HG03039 (cell line): ENCODE measurements around the gene RHOBTB3.
"Not testable (repeated sequence)": the region's sequence is repeated elsewhere in the genome, so short reads cannot be mapped to it uniquely, and the experiment has no call there.

Source experiments
- ATAC-seq: cut with Tn5 transposase; IDR thresholded peaks from one replicate; pipeline ENCODE4 v1.9.1; 2021; ENCODE audit warnings: mild to moderate bottlenecking, moderate library complexity; ENCODE audit not compliant: unreplicated experiment

The RHOBTB3 gene

DNA sequence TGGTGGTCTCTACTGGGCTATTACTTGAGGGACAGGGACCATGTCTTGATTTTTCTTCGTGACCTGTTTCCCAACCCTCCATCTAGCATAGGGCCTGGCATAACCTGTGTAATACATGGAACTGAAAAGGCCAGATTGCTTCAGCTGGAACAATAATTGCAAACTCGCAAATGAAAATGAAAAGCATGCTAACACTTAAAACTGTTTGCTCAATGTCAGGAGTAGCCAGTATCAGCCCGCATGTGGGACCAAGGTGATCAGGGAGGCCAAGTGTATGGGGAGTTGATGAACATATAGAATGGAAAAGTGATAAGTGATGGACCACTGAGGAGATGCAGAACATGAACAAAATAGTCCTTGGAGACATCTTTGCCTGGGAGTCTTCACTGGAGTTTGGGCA is 66.2 kb downstream of the RHOBTB3 start:
- ATAC-seq: no peak

DNA sequence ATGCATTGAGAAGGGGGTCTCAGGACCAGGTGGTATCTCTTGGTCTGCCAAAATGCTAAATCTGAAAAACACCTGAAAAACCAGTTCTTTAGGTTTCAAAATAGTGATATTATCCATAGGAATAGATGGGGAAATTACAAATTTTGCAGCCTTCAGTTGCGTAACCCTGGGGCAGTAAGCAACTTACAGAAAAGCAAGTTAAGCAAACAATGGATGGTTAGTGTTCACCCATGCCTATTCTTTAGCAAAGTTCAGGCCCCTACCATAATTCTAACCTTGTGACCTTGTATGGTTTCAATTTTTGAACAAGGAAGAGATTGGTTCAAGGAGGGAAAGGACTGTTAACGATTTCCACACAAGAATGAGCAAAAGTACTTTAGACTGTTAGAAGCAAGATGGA is 66.9 kb downstream of the RHOBTB3 start:
- no peak for ATAC-seq

DNA sequence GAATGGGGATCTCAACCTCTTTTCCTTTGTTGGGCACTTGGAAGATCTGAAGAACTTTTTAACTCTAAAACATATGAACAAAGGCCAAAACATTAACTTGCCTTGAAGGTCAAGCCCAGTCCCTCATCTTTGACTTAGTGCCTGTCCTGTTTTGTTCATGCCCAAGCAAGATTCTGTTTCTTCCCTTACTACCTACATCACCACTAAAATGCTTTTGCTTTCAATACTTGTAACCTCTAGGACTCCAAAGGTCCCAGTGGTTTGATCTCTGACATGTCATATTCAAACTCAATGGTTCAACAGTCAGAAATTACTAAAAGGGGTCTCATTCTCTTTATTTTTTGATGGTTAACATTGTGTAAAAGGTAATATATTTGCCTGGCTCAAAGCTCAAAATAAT is 67.4 kb downstream of the RHOBTB3 start:
- no peak for ATAC-seq

DNA sequence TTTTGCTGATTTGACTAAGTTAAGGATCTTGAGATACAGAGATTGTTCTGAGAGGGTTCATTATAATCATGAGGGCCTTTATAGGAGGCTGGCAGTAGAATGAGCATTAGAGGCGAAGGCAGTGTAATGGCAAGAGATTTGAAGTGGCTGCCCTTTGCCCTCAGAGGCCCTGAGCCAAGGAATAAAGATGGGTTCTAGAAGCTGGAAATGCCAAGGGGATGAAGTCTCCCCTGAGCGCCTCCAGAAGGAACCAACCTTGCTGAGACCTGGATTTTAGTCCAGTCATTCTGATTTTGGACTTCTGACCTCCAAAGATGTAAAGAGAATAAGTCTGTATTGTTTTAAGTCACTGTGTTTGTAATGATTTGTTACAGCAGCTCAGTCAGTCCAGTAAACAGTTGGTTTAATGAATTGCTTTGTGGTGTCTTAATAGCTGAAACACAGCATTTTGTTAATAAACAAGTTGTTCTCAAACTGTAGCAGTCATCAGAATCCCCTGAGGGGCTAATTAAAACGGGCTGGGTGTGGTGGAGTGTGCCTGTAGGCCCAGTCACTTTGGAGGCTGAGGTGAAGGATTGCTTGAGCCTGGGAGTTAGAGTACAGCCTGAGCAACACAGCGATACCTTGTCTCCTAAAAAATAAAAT is 68.2 kb downstream of the RHOBTB3 start:
- ATAC-seq: no peak

GRCh38 chr5:95800553-95800952 is 69.4 kb downstream of the RHOBTB3 start:
- no peak for ATAC-seq

- no peak for ATAC-seq
Observed at GRCh38 chr5:95801532-95801931, 70.4 kb downstream of the RHOBTB3 start.

- no peak for ATAC-seq
Observed at GRCh38 chr5:95801961-95802360, 70.8 kb downstream of the RHOBTB3 start.

GRCh38 chr5:95803271-95804148 is 72.4 kb downstream of the RHOBTB3 start:
- ATAC-seq: no peak

- no peak for ATAC-seq
Observed at GRCh38 chr5:95804736-95805539, 73.8 kb downstream of the RHOBTB3 start.

- ATAC-seq: no peak
Observed at GRCh38 chr5:95806687-95807086, 75.6 kb downstream of the RHOBTB3 start.

DNA sequence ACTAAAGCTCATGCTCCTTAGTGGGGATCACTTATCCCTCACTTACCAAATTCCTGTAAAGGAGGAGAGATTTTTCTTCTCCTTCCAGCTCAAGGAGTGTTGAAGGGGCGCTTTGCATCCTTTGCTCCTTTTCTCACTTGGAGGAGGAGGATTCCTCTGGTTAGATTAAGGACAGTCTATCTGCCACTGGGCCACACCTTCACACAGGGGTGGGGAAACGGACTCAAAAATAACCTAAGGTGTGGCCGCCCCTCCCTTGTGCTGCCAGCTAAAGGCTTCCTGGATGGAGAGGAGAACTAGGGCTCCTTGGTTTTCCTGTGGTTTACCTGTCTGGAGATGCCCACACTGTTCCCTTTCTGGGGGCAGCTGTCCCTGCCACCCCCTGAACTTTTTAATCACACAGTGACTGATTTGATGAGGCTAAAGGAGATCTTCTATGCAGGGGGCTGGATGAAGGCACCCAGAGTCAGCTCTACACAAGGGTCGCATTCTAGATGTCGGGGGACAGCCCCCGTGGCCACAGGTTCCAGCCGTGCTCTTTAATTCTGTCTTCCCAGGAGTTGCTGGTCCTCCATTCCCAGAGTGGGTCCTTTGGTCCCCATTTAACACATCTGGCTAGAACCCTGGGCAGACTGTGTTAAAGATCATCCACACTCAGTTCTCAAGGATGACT is 77.0 kb downstream of the RHOBTB3 start:
- ATAC-seq: no peak

DNA sequence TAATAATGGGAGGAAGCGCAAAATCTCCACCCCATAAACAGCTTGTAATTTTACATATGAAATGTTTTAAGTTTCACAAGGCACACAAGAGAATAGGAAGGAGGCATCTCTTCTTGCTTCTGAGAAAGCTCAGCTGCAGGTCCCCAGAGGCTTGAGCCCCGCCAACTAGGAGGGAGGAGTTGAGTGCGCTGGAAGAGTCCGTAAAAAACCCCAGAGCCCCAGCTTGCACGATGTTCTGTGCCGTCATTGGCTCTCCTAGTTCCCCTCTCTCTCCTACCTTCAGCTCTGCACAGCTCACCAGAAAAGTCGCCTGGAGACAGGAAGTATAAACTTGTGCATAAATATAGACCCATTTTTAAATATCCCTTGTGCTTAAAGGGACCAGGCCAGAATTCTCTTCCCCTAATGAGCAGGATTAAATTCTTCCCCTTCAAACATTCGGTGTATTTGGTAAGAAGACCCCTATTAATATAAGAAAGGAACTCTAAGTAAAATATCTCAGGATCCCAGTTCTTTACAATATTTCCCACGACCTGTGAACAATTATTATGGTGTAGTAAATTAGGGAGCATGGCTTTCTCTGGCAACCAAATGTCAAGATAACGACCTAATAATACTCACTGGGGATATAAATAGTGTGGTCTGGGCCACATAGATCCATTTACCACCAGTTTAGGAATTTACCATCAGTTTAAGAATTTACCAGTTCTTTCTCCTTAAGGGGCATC is 77.7 kb downstream of the RHOBTB3 start:
- peak; percentile 99 for ATAC-seq

DNA sequence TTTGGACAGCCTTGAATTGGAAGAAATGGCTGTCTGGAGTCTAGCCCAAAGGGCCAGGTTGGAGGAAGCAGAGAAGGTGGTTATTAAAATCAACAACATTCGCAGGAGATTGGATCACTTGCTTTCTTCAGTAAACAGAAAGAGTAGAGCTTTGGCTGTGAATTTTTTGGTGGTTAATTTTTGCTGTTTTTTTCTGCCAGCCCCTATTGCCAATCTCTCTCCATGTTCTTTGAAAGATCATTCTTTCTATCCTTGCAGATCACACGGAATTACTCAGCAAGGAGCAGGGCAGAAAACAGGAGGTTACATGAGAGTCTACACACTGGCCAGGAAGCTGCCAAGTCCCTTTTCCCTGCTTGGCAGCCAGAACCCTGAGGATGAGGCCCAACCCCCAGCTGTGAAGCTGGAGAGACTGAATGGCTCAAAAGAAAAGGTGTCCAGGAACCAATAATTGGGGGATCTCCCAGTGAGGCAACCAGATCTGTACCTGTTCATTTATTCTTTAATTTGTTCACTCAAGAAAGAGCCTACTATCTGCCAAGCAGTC is 78.4 kb downstream of the RHOBTB3 start:
- no peak for ATAC-seq

GRCh38 chr5:95810305-95811125 is 79.4 kb downstream of the RHOBTB3 start:
- no peak for ATAC-seq

GRCh38 chr5:95811126-95811423 is 79.9 kb downstream of the RHOBTB3 start:
- ATAC-seq: not testable (repeated sequence)

DNA sequence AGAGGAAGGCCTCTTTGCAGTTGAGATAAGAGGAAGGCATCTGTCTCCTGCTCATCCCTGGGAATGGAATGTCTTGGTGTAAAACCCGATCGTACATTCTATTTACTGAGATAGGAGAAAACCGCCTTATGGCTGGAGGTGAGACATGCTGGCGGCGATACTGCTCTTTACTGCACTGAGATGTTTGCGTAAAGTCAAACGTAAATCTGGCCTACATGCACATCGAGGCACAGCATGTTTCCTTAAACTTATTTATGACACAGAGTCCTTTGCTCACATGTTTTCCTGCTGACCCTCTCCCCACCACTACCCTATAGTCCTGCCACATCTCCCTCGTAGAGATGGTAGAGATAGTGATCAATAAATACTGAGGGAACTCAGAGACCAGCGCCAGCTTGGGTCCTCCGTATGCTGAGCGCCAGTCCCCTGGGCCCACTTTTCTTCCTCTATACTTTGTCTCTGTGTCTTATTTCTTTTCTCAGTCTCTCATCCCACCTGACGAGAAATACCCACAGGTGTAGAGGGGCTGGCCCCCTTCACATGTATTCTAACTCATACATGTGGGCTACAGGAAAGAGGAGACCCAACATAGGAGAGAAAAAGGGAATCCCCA is 80.4 kb downstream of the RHOBTB3 start:
- not testable (repeated sequence) for ATAC-seq

GRCh38 chr5:95812074-95812471 is 80.9 kb downstream of the RHOBTB3 start:
- ATAC-seq: no peak

DNA sequence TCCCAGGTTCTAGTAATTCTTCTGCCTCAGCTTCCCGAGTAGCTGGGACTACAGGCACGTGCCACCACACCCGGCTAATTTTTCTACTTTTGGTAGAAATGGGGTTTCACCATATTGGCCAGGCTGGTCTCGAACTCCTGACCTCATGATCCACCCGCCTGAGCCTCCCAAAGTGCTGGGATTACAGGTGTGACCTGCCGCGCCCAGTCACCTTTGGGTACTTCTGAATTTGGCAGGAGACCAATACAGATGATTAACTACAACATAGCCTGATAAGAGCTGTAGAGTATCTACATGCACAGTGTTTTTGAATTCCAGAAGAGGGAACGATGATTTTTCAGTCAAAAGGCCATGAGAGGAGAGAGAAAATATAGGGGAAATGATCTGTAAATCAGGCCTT is 81.9 kb downstream of the RHOBTB3 start:
- ATAC-seq: not testable (repeated sequence)

- ATAC-seq: no peak
Observed at GRCh38 chr5:95815155-95815729, 84.1 kb downstream of the RHOBTB3 start.
